ENCODE measurements around the gene NEDD4L.

The NEDD4L gene

DNA sequence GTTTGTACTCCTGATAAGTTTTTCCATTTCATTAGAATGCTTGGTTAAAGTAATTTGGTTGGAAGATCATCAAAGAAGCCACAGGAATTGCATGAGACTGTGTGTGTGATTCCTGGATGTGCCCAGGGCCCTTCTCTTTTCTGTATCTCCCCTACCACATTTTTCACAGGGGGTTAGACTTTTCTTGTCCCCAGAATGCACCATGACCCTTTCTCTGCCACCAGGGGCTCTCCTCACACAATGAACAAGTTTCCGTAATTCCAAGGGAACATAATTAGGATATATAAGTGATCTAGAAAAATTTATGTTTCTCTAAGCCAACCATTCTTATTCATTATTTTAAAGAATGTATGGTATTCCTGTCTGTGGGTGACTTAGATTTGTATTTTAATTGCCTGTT lies 291.8 kb downstream of the NEDD4L start:
- no peak for DNase-seq

DNA sequence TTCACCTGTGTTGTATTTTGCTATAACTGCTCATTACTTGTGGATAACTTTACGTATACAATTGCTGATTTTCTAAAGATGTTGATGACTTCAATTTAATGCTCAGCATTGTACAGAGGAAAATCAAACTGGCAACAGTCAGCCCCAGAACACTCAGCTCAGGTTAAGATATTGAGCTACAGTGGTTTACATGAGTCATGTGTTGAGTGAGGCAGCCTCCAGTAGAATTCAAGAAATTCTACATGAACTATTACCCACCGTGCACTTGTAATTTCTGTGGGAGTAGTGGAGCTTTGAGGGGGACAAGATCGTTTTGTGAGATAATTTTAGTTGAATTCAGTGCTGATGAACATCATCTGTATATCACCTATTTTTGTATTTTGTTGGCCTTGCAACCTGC lies 292.6 kb downstream of the NEDD4L start:
- DNase-seq, result no peak

DNA sequence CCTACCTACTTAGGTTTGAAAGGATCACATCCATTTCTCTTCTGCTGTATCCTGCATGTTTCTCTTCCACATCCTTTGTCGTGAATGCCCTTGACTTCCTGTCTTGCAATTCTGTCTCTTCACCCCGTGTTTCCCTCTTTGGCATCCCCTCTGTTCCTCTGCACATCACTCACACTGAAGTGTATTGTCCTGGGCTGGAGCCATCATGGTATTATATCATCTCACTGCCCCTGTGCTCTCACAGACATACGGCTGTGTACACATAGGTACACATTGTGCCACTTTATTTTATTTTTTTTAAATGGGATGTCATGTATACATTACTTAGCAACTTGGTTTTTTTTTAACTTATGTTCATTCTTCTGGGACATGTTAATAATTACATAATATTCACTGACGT lies 293.3 kb downstream of the NEDD4L start:
- no peak for DNase-seq

DNA sequence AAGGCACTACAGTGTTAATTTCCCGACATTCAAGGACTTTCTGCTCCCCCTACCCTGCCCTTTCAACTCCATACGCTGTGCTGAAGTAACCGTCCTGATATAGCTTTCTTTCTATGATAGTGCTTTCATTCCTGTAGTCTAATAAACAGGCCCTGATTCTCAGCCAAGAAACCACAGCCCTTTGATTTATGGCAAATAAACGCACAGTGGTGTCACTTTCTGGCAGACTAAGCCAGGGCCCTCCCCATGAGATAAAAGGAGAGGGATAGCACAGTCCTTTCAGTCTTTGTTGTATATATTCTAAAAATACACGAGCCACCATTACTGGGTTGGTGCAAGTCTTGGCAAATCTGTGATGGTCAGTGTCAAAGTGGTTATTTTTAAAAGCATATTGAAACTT lies 293.7 kb downstream of the NEDD4L start:
- DNase-seq, result no peak

DNA sequence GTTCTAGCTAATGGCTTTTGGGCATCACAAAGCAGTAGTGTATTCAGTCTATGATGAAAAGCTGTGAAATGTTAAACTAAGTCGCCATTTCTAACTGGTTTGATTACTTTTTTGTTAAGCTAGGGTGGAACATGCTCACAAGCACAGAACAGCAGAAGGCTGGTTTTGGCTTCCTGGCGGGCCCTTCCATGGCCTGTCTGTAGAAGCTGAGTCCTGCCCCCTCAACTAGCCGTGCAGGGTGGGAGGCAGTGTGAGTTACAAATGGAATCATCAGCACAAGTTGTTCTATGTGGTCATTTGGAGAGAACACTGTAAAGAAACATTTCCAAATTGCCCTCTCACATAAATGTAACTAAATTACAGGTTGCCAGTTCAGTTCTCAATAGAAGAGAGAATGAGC lies 294.1 kb downstream of the NEDD4L start:
- no peak for DNase-seq

DNA sequence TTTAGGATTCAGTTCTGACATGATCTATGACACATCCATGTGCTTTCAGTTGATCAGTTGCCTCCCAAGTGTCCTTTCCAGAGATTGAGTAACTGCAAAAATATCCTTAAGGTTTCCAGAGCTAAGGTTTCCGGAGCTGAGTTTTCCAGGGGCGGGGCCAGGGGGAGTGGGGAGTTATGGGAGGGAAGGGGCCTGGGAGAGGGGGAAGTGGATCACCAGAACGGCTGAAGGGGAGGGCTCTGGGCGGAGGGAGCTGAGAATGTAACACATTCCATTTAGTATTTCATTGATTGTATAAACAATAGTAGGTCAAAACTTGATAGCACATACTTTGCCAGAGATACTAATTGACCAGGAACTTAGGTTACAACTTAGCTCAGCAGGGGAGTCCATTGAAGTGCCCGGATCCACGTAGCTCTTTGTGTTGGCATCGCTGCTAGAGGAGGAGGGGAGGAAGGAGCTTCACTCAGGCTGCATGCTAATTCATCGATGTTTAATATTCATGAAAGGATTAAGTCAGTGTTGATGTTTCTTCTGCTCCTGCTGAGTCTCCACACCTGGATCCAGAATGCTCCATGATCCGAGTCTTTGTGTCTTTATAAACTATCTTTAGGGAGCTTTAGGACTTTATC lies 295.1 kb downstream of the NEDD4L start:
- DNase-seq, result no peak

DNA sequence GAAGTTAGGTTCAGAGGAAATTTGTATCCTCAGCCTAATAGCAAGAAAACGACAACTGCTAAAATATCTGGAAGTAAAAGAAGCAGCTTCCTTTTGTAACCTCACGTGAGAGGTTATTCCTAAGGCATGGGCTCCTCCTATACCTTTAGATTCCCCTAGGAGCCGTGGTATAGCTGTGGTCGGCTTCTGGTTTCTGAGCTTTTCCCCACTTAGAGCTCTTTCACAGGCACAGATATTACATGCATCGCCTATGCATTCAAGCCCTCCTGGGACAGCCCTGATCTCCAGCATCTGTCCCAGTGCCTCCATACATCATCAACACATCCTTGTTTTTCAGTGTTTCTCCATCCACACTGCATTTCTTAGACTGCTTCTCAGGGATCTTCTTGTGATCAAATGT lies 295.9 kb downstream of the NEDD4L start:
- DNase-seq, result no peak

DNA sequence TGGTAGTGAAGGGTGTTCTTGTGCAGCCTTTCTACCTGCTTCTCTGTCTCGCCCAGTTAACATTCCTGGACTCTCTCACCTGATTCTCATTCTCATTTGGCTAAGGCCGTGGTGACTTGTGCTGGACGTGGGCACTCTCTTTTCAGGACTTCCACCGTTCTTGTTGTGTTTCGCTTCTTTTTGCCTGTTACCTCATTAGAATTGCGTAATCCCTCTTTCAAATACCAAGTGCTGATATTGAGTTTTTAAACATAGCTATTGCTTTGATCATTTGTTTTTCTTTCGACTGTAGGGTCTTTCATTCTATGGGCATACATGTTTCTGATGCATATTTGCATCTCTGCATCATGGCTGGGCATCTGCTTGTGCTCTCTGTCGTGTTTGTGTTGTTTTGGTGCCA lies 297.9 kb downstream of the NEDD4L start:
- DNase-seq, result no peak

DNA sequence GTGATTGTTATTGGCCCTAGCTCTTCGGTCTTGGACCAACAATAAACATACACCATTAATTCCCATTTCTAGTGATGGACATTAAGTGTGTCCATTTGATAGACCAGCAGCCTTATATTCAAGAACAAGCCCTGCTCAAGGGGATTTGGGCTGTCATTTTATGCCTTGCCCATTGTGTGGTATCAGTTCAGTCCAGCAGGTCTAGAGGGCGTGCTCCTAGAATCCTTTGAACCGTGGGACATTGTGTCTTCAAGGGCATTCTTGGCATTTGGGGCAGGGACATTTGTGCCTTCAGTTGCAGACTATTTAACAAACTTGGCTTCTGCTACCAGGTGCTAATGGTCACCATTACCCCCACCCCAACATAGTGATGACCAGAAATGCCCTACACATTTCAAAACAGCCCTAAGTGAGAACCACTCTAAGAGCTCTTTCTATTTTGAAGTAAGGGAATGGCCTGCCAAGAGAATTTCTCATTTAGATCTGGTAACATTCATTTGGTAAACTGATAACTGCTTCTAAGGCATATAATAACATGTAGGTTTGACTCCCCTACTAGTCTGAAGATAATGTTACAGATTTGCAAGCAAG lies 300.1 kb downstream of the NEDD4L start:
- DNase-seq, result no peak

DNA sequence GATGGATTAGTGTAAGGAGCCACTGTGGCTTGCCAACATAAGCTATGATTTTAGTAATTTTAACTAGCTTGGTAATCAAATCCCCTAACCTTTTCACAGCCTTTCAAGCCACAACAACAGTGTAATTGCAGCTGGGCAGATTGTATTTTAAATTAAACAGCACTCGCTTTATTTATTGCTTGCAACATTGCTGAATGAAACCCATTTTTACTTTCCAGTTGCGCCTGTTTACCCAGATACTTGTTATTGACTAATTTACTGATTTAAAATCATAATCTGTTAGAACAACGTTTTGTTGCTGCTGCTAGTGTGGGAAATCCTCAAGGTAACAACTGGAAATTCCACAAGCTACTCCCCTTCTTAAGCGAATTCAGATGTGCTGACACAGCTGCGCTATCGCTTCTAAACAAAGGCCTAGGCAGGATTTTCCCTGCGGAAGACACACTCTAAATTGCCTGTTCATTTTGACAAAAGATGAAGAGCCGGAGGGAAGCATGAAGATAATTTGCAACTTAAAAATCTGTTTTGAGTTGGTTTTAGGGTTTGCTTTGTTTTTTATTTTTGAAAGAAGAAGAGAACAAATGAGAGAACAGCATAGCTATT lies 300.9 kb downstream of the NEDD4L start:
- no peak for DNase-seq

DNA sequence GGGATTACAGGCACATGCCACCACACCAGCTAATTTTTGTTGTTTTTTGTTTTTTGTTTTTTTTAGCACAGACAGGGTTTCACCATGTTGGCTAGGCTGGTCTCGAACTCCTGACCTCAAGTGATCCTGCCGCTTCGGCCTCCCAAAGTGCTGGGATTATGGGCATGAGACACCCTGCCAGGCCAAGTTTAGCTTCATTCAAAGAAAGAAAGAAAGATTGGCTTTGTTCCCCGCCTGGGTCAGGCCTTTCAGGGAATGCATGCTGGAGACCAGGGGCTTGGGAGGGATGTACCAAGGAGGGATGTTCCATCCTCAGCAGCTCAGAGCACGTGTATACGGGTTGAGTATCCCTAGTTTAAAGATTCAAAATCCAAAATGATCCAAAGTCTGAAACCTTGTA lies 301.8 kb downstream of the NEDD4L start:
- DNase-seq, result no peak

DNA sequence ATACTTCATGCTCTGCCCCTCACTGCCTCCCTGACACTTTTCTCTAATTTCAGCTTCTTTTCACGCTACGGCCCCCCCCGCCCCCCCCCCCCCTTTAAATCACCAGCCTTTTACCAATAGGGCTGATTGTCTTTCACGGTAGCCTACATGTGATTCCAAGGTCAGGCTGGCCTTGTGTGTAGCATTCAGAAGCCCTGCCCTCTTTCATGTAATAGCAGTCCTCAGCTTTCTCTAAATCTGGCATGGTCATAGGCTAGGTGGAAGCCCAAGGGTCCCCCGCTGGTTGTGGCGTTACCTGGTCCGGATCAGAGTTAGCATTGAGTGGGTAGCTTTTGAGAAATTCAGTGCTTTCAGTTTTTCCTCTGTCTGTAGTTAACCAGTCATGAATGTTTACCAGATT lies 303.1 kb downstream of the NEDD4L start:
- DNase-seq, result no peak

DNA sequence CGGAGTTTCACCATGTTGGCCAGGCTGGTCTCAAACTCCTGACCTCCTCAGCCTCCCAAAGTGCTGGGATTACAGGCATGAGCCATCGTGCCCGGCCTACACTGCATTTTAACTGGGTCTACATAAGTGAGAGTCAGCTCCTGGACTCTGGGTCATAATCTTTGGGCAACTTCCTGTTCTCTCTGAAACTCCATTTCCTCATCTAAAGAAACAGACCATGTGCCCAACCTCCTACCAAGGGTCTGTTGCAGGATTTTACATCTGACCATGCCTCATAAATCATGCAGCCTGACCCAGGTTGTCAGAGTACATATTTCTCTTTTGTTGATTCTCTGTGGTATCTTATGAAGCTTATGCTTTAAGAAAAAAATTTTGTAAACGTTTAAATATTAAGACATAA lies 304.5 kb downstream of the NEDD4L start:
- no peak for DNase-seq

DNA sequence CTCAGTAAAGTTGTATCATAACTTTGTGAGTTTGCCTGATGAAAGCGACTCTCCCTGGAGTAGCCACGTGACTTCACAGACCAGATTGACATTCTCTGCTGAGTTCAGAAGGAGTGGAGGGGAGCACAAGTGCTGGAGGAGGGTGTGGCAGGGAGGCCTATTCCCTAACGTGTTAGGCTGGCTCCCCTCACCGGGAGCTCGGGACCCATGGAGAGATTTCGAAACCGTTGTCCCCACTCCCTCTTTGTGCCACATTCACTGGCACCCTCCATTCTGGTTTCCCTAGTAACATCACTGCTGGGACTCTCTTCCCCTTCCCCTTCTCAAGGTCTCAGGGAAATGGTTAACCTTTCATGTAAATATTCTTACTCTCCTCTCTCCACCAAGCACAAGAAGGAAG lies 304.9 kb downstream of the NEDD4L start:
- no peak for DNase-seq

DNA sequence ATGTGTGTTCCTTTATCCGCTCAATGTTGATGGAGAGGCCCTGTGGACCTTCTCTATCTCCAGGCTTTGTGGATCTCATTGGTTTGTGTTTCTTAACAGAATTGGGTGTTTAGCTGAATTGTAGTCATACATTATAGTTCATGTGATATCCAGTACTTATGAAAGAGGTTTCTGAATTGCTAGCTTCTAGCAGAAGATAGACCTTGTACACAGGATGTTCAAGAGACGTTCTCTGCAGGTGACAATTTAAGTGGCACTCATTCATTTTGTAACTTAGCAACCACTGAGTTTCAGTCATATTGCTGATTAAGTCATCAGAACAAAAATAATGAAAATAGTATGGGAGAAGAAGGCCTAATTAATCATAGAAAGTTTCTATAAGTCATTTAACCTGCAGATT lies 305.6 kb downstream of the NEDD4L start:
- no peak for DNase-seq

DNA sequence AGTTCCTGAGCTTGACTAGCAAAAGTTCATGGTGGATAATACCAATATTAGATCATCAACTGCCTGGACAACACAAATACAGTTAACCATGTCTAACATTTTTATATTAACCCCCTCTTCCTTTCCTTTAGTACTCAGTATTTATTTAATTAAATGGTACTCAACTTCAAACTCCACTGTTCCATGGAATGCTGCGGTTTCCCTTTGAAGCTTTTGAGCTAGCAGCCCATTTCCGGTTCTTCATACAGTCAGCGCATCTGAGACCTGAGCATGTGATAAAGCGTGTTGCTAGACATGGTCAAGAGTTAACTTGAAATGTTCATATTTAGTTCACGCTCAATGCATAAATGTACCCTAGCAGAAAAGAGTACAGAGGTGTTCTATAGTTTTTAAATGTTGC lies 306.5 kb downstream of the NEDD4L start:
- DNase-seq, result no peak

DNA sequence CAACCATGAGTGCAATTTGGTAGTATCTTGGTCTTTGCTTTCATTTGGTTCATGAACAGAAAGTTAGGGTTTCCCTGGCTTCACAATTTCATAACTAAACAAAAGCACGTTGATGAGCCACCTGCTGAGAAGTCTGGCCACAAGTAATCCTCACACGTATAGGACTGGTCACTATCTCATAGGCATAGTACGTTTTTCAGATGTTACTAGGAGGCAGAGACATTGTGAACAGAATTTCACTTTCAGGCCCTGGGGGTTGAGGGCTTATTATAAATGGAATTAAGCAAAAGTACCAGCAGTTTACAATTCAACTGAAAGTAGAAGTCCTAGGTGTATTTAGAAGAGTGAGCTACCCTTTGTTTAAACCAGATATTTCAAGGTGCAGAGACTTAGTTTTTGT lies 307.8 kb downstream of the NEDD4L start:
- no peak for DNase-seq

DNA sequence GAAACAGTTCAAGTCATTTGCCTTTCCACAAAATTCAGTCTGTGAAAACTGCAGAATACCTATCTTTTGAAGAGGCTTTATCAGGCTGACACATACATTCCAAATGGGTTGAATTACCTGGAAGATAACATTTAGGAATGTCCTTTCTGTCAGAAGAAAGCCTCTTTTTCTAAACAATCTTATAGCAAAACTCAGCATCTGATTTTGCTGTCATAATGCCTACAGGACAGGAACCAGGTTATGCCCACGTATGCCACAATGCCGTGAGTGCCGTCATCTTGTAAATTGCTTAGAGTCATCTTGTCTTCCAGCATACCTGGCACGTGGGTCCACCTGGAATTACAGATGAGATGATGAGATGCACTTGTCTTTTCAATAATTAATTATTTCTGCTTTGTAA lies 309.6 kb downstream of the NEDD4L start:
- no peak for DNase-seq

DNA sequence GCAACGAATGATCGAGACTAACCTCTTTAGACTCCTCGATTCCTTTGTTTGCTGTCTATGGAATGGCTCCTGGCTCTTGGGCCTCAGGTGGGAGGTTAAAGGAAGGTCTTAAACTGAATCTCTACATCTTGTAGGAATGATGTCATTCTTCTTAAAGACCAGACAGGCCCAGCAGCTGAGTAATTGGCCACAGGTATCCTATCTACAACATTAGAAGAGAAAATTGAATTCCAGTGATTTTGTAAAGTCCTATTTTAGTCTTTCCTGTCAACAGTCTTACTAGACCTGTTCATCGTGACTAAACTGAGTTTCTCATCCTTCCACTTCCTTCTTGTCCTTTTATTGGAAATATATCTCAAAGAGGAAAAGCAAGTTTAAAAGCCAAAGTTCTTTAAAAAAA lies 310.0 kb downstream of the NEDD4L start:
- no peak for DNase-seq

DNA sequence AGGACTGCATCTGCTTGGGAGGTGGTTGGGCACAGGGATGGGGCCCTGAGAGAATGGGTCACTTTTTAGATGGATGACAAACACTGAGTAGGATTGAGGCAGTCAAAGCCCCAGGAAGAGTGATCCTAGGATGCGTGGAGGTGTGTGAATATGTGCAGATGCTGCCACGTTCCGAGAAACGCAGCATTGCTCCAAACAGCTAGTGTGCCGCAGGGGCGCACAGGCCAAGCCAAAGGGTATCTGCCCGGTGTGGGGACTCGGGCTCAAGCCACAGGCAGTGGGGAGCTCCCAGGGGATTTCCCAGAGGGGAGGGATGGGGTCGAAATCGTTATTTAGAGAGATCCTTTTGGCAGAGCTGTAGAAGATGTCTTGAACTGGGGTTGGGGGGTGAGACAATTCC lies 310.8 kb downstream of the NEDD4L start:
- no peak for DNase-seq

DNA sequence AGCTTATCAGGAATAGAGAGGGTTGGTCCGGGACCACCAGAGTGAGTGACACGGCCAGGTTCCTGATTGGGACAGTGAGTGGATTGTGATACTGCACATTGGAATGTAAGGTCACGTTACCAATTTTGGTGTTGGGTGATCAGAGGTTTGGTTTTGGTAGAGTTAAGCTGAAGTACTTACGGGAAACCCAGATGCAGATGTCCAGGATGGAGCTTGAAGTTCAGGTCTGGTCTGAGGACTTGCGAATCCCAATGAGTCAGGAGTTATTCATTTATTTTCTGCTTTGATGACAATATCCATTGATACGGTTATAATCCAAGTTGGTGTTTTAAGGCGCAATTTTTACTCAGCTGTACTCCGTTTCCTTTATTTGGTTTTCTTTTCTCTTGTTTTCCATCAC lies 311.2 kb downstream of the NEDD4L start:
- DNase-seq, result no peak

DNA sequence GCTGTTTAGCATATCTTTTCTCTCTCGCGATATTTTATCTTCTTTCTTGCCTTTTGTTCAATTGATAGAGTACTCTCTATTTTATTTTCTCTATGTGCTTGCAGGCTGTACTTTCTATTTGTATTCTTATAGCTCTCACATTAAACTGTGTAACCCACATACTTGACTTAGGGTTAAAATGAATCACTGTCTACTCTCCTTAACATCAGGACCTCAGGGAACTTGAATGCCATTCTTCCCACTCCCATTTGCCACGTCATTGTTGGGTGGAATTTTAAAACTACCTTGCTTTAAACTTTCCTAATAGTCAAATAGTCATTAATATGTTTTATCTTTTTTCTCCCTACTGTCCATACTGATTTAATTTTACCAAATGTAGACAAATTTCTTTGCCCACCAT lies 315.2 kb downstream of the NEDD4L start:
- DNase-seq, result no peak

DNA sequence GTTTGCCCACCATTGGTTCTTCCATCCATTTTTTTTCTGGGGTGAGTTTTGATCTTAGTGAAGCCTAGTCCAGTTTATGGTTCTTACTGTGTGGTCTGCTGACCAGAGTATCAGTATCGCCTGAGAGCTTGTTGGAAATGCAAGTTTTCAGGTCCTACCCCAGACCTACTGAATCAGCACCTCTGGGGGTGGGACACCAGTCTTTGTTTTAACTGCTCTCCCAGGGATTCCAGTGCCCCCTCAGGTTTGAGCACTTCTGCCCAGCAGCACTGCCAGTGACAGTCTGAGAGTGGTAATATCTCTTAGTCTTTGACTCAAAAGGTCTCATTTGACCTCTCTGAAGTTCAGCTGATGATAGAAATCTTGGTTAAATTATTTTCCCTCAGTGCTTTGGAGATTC lies 315.6 kb downstream of the NEDD4L start:
- no peak for DNase-seq

DNA sequence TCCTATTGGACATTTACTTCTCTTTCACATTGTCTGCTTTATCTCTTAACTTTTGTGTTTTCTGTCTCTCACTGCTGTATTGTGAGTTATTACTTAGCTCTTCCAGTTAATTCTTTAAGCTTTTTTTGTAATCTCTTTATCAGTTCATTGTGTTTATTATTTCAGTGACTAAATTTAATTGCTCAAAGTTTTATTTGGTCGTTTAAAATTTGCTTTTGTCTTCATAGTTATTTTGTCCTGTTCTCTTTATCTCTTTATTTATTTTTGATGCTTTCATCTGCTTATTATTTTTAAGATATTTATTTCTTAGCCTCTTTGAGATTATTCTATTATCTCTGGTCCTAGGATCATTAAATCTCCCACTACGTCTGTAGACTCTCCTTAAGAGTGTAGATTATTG lies 316.3 kb downstream of the NEDD4L start:
- no peak for DNase-seq

DNA sequence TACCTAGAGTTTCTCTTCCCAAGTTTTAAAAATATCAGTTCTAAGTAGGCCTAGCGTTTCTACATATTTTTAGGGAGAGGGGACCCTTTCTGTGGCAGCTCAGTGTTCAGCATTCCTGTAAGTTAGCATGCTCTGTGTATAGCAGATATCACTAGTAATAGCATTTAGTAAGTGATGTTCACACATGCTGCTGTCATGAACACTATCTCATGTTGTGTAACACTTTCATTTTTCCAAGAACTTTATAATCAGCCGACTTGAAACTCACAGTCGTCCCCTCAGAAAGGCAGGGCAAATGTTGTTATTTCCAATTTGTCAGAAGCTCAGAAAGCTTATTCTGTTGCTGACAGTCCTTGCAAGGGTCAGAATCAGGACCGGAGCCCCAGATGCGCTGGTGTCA lies 317.2 kb downstream of the NEDD4L start:
- no peak for DNase-seq
